Measurements from ENCODE around the gene RHOB. TPM values are rescaled to one million over a fixed set of nuclear protein-coding genes. Genes with fewer than 3 reads are reported as not detected.

Gene RHOB
- total RNA-seq, 1 donor from 2014 or later: 208 TPM

Other genes starting within 250 kb of the RHOB start
- gene SDC1, start 221.9 kb upstream of the RHOB start, total RNA-seq: 0.68 TPM
- gene PUM2, start 96.2 kb upstream of the RHOB start, total RNA-seq: 71.4 TPM
- 20.1 TPM for gene HS1BP3, start 204.0 kb downstream of the RHOB start, total RNA-seq
- gene GDF7, start 220.1 kb downstream of the RHOB start, total RNA-seq: 0.46 TPM